Measurements from ENCODE around the gene PLCL1.
"Not testable (repeated sequence)": the region's sequence is repeated elsewhere in the genome, so short reads cannot be mapped to it uniquely, and the experiment has no call there.

- not testable (repeated sequence) for TF ChIP-seq TCF12 (IDR thresholded peaks at IDR 0.05); TAF1 (IDR thresholded peaks at IDR 0.05; ENCODE audit: borderline replicate concordance, low read depth, low read length); EP300 (IDR thresholded peaks at IDR 0.05; ENCODE audit: borderline replicate concordance in 1 of 2, low read depth in 1 of 2, low read length in 1 of 2); CTCF (IDR thresholded peaks at IDR 0.05); REST (IDR thresholded peaks at IDR 0.05; ENCODE audit: low read depth, low read length); POLR2AphosphoS5 (IDR thresholded peaks at IDR 0.05; ENCODE audit: low read depth, low read length); RFX5 (IDR thresholded peaks at IDR 0.05; ENCODE audit: low read length); EZH2phosphoT487 (IDR thresholded peaks at IDR 0.05; ENCODE audit: borderline replicate concordance, low read depth); USF2 (IDR thresholded peaks at IDR 0.05; ENCODE audit: borderline replicate concordance, low read depth, low read length); SIN3A (IDR thresholded peaks at IDR 0.05; ENCODE audit: borderline replicate concordance, low read depth, low read length); FOXJ3 (CRISPR knock-in tag; IDR thresholded peaks at IDR 0.05); MXI1 (IDR thresholded peaks at IDR 0.05; ENCODE audit: low read depth, low read length)
These were observed 392.2 kb downstream of the PLCL1 start for GRCh38 chr2:198196556-198196955.

All from SK-N-SH (cell line).